ENCODE results near the gene HIF1A.

HIF1A gene

GRCh38 chr14:61726778-61727658 is 31.7 kb downstream of the HIF1A start:
- DNase-seq (ENCODE audit: extremely low spot score): no peak
- TF ChIP-seq HDGF (IDR thresholded peaks at IDR 0.05; ENCODE audit: borderline replicate concordance) (no peak), CTBP1 (IDR thresholded peaks at IDR 0.05; ENCODE audit: borderline replicate concordance) (no peak), BHLHE40 (IDR thresholded peaks at IDR 0.05; ENCODE audit: borderline replicate concordance) (no peak), SUZ12 (IDR thresholded peaks at IDR 0.05) (no peak), L3MBTL2 (conservative IDR thresholded peaks at IDR 0.05) (no peak), LEF1 (IDR thresholded peaks at IDR 0.05; ENCODE audit: borderline replicate concordance) (no peak), FOXK2 (IDR thresholded peaks at IDR 0.05) (no peak), ARNT (IDR thresholded peaks at IDR 0.05) (no peak), FOXA1 (IDR thresholded peaks at IDR 0.05) (no peak), PKNOX1 (IDR thresholded peaks at IDR 0.05) (no peak), ZNF384 (IDR thresholded peaks at IDR 0.05) (no peak), FOXM1 (IDR thresholded peaks at IDR 0.05; ENCODE audit: borderline replicate concordance) (no peak), TARDBP (IDR thresholded peaks at IDR 0.05) (no peak)
- ChIA-PET CTCF (no interaction called here), POLR2A (no interaction called here)

GRCh38 chr14:61730756-61731373 is 35.6 kb downstream of the HIF1A start:
- no peak for TF ChIP-seq LEF1 (IDR thresholded peaks at IDR 0.05; ENCODE audit: borderline replicate concordance)
- TF ChIP-seq FOXA1 (IDR thresholded peaks at IDR 0.05): no peak
- TF ChIP-seq HDGF (IDR thresholded peaks at IDR 0.05; ENCODE audit: borderline replicate concordance): no peak
- no peak for TF ChIP-seq ZNF384 (IDR thresholded peaks at IDR 0.05)
- no peak for TF ChIP-seq SP1 (IDR thresholded peaks at IDR 0.05)
- TF ChIP-seq CTBP1 (IDR thresholded peaks at IDR 0.05; ENCODE audit: borderline replicate concordance): no peak
- no peak for TF ChIP-seq FOXK2 (IDR thresholded peaks at IDR 0.05)
- TF ChIP-seq ARNT (IDR thresholded peaks at IDR 0.05): no peak
- no peak for TF ChIP-seq BHLHE40 (IDR thresholded peaks at IDR 0.05; ENCODE audit: borderline replicate concordance)
- TF ChIP-seq SUZ12 (IDR thresholded peaks at IDR 0.05): no peak
- TF ChIP-seq FOXM1 (IDR thresholded peaks at IDR 0.05; ENCODE audit: borderline replicate concordance): no peak
- TF ChIP-seq L3MBTL2 (conservative IDR thresholded peaks at IDR 0.05): no peak
- TF ChIP-seq NFRKB (IDR thresholded peaks at IDR 0.05): no peak
- no peak for TF ChIP-seq ELF4 (IDR thresholded peaks at IDR 0.05)
- TF ChIP-seq TARDBP (IDR thresholded peaks at IDR 0.05): no peak
- ChIA-PET CTCF (interaction anchor here (0.6 to 0.9 kb wide), 3 partner anchors 15 to 262 kb away, joined by 3 read pairs; no protein-coding TSS in a partner anchor), POLR2A (interaction anchor here (1.8 kb wide), 1 partner anchor 11 kb away, joined by 5 read pairs; no protein-coding TSS in a partner anchor)
- DNase-seq (ENCODE audit: extremely low spot score): no peak

- CTCF ChIA-PET: no interaction called here
- no peak for TF ChIP-seq L3MBTL2 (conservative IDR thresholded peaks at IDR 0.05)
- TF ChIP-seq ZNF384 (IDR thresholded peaks at IDR 0.05): no peak
- TF ChIP-seq FOXK2 (IDR thresholded peaks at IDR 0.05): no peak
- no peak for TF ChIP-seq PKNOX1 (IDR thresholded peaks at IDR 0.05)
- TF ChIP-seq TARDBP (IDR thresholded peaks at IDR 0.05): no peak
- no peak for TF ChIP-seq ELF4 (IDR thresholded peaks at IDR 0.05)
- DNase-seq (ENCODE audit: extremely low spot score): no peak
- POLR2A ChIA-PET: interaction anchor here (0.6 kb wide), 1 partner anchor 14 kb away, joined by 3 read pairs; no protein-coding TSS in a partner anchor
Observed at GRCh38 chr14:61733972-61734371, 38.7 kb downstream of the HIF1A start.

GRCh38 chr14:61736751-61737150 is 41.4 kb downstream of the HIF1A start:
- TF ChIP-seq TARDBP (IDR thresholded peaks at IDR 0.05): no peak
- no peak for TF ChIP-seq FOXM1 (IDR thresholded peaks at IDR 0.05; ENCODE audit: borderline replicate concordance)
- no peak for TF ChIP-seq SP1 (IDR thresholded peaks at IDR 0.05)
- TF ChIP-seq HDGF (IDR thresholded peaks at IDR 0.05; ENCODE audit: borderline replicate concordance): no peak
- TF ChIP-seq SUZ12 (IDR thresholded peaks at IDR 0.05): no peak
- TF ChIP-seq LEF1 (IDR thresholded peaks at IDR 0.05; ENCODE audit: borderline replicate concordance): no peak
- no peak for TF ChIP-seq ELF4 (IDR thresholded peaks at IDR 0.05)
- TF ChIP-seq CTBP1 (IDR thresholded peaks at IDR 0.05; ENCODE audit: borderline replicate concordance): no peak
- TF ChIP-seq PKNOX1 (IDR thresholded peaks at IDR 0.05): no peak
- TF ChIP-seq NFRKB (IDR thresholded peaks at IDR 0.05): no peak
- no peak for TF ChIP-seq ARNT (IDR thresholded peaks at IDR 0.05)
- TF ChIP-seq FOXK2 (IDR thresholded peaks at IDR 0.05): no peak
- no peak for TF ChIP-seq L3MBTL2 (conservative IDR thresholded peaks at IDR 0.05)
- TF ChIP-seq FOXA1 (IDR thresholded peaks at IDR 0.05): no peak
- DNase-seq (ENCODE audit: extremely low spot score): no peak
- ChIA-PET POLR2A (no interaction called here), CTCF (no interaction called here)

GRCh38 chr14:61737915-61738314 is 42.6 kb downstream of the HIF1A start:
- no peak for TF ChIP-seq ZNF384 (IDR thresholded peaks at IDR 0.05)
- TF ChIP-seq FOXK2 (IDR thresholded peaks at IDR 0.05): no peak
- TF ChIP-seq ARNT (IDR thresholded peaks at IDR 0.05): no peak
- TF ChIP-seq FOXM1 (IDR thresholded peaks at IDR 0.05; ENCODE audit: borderline replicate concordance): no peak
- TF ChIP-seq NFRKB (IDR thresholded peaks at IDR 0.05): no peak
- no peak for TF ChIP-seq CTBP1 (IDR thresholded peaks at IDR 0.05; ENCODE audit: borderline replicate concordance)
- TF ChIP-seq LEF1 (IDR thresholded peaks at IDR 0.05; ENCODE audit: borderline replicate concordance): no peak
- no peak for TF ChIP-seq L3MBTL2 (conservative IDR thresholded peaks at IDR 0.05)
- TF ChIP-seq SP1 (IDR thresholded peaks at IDR 0.05): no peak
- no peak for TF ChIP-seq PKNOX1 (IDR thresholded peaks at IDR 0.05)
- no peak for TF ChIP-seq HDGF (IDR thresholded peaks at IDR 0.05; ENCODE audit: borderline replicate concordance)
- TF ChIP-seq ELF4 (IDR thresholded peaks at IDR 0.05): no peak
- TF ChIP-seq SUZ12 (IDR thresholded peaks at IDR 0.05): no peak
- no peak for TF ChIP-seq FOXA1 (IDR thresholded peaks at IDR 0.05)
- TF ChIP-seq BHLHE40 (IDR thresholded peaks at IDR 0.05; ENCODE audit: borderline replicate concordance): no peak
- no peak for TF ChIP-seq TARDBP (IDR thresholded peaks at IDR 0.05)
- no peak for DNase-seq (ENCODE audit: extremely low spot score)
- ChIA-PET CTCF (no interaction called here), POLR2A (no interaction called here)

Data from HEK293T (cell line).